ENCODE data around the gene PSMB3.

- no peak for TF ChIP-seq EZH2 (IDR thresholded peaks at IDR 0.05; ENCODE audit: borderline replicate concordance, low read length)
- no peak for TF ChIP-seq CTCF (IDR thresholded peaks at IDR 0.05; ENCODE audit: low read length)
These were observed 41.6 kb upstream of the PSMB3 start for GRCh38 chr17:38710985-38711384.

Data from OCI-LY1 (cell line).